AG10803 (cell line): ENCODE results near the gene STK32A.

Experiments
- DNase-seq: peaks from one replicate; pipeline ENCODE4 v3.0.0; 2010; ENCODE audit warnings: low read depth
- H3K4me3 ChIP-seq: 2 replicates; pipeline ENCODE4 v1.5.1; 2011; ENCODE audit warnings: mild to moderate bottlenecking, low read length, control low read depth
- CTCF ChIP-seq: conservative IDR thresholded peaks from 2 replicates; pipeline ENCODE4 v1.5.1; 2011; ENCODE audit warnings: mild to moderate bottlenecking, low read length, control low read depth, inconsistent platforms

Gene STK32A

GRCh38 chr5:147431586-147431985 is 196.8 kb downstream of the STK32A start:
- no peak for DNase-seq
- no peak for TF ChIP-seq CTCF
- no peak overlapping the region for H3K4me3 ChIP-seq

GRCh38 chr5:147432323-147432722 is 197.5 kb downstream of the STK32A start:
- DNase-seq = no peak
- no peak overlapping the region for H3K4me3 ChIP-seq
- no peak for TF ChIP-seq CTCF

GRCh38 chr5:147434049-147434448 is 199.2 kb downstream of the STK32A start:
- no peak for TF ChIP-seq CTCF
- DNase-seq = no peak
- no peak overlapping the region for H3K4me3 ChIP-seq

- no peak overlapping the region for H3K4me3 ChIP-seq
- TF ChIP-seq CTCF = no peak
- no peak for DNase-seq
These were observed 201.8 kb downstream of the STK32A start for GRCh38 chr5:147436596-147436995.

- no peak for TF ChIP-seq CTCF
- peak; percentile 68 for DNase-seq
- no peak overlapping the region for H3K4me3 ChIP-seq
These were observed 202.4 kb downstream of the STK32A start for GRCh38 chr5:147437161-147437596.
